ENCODE data around the gene HACD3.
A peak's percentile ranks its signal among the peaks of the same experiment; 100 is the strongest.
"Not testable (repeated sequence)": the region's sequence is repeated elsewhere in the genome, so short reads cannot be mapped to it uniquely, and the experiment has no call there.

The HACD3 gene

GRCh38 chr15:65530318-65531111 is at the start of gene HACD3:
Gene HACD3, plus strand, starts transcription at chr15:65530463. Its CDS starts 169 bp downstream, at chr15:65530632.
- peak; percentile 43 for DNase-seq

DNA sequence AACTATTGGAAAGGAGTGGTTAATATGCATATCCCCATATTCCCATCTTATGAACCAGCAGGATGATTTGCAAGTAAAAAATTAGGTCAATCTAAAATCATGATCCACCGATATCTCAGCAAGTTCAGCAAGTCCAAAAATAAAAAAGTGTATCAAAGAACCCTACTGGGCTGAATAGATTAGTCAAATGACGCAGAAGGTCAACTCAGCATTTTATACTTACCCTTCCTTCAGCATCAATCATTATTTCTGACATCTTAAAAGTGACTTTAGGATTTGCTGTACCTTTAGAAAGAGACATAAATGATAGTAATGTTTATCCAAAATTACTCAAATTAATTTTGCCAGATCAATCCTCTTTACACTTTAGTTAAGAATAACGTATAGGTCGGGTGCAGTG is 45.4 kb upstream of the HACD3 start:
- no peak for DNase-seq

DNA sequence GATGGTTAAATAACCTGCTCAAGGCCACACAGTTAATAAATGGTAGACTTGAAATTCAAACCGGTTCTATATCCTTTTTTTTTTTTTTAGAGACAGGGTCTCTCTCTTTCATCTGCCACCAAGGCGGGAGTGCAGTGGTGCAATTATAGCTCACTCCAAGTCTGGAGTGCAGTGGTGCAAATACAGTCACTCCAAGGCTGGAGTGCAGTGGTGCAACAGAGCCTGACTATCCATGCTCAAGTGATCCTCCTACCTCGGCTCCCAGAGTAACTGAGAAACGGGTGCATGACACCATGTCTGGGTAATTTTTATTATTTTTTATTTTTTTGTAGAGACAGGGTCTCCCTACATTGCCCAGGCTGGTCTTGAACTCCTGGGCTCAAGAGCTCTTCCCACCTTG is 36.2 kb upstream of the HACD3 start:
- DNase-seq = no peak

- no peak for DNase-seq
Observed at GRCh38 chr15:65509321-65509720, 20.9 kb upstream of the HACD3 start.

DNA sequence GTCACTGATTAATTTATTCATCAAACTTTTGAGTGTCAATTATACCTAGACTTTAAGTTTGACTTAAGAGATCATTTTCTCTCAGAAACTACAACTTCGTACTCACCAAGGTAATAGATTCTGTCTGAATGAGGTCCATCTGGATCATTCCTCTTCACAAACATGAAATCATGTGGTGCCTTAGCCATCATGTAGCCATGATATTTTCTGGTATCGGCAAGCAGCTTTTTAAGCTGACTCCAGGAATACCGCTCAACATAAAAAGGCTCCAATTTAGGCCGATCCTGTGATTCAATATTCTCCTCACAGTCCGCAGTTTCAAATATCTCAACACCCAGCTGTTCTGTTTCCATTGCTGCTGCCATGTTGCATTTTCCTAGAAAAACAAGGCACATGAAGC is 18.1 kb upstream of the HACD3 start:
- DNase-seq = no peak

GRCh38 chr15:65512807-65513416 is 17.4 kb upstream of the HACD3 start:
- no peak for DNase-seq

GRCh38 chr15:65516997-65517865 is 13.0 kb upstream of the HACD3 start, which contains the start of gene DPP8:
Gene DPP8, minus strand, starts transcription at chr15:65517689. Its CDS starts 5,136 bp downstream, at chr15:65512553.
- DNase-seq = peak; percentile 65

- DNase-seq = no peak
Observed at GRCh38 chr15:65517866-65518207, 12.4 kb upstream of the HACD3 start.

DNA sequence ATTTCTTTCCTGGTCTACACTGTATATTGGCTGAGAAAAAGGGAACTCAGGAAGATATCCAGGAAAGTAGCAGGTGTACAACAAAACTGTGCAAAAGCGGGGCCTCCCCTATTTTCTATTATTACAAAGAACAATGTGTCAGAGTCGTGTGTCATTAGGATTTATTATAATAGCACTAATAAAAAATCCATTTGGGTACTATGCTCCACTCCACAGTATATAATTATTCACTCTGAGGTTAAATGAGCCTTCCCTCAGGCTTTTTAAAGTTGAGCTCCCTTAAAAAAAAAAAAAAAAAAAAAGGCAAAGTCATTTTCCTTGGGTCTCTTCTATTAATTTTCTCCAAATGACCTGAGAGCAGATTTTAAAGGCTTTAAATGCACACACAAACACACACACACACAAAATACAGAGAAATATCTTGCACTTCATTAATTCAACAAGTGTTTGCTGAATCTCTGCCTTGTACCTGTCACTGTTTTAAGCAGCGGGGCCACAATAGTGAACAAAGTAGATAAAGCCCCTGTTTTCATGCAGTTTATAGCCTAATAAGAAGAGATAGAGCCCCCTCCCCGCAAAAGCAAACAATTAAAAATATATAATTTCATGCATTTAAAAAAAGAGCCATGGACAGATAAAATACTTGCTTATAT is 11.5 kb upstream of the HACD3 start:
- no peak for DNase-seq

DNA sequence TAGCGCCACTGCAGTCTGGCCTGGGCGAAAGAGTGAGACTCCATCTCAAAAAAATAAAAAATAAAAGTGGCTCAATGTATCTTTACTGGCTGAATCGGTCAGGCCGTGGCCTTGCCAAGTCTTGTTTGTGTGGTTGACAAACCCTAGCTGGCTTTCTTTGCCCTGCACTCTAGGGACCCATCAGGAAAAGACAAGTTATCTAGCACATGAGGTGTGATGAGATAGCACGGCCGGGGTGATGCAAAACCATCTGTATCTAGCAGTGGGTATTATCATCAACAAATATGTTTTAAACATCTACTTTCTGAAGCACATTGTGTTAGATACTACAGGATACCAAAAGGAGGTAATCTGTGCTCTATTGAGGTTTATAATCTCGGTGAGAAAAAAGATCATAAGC is 8.9 kb upstream of the HACD3 start:
- no peak for DNase-seq

DNA sequence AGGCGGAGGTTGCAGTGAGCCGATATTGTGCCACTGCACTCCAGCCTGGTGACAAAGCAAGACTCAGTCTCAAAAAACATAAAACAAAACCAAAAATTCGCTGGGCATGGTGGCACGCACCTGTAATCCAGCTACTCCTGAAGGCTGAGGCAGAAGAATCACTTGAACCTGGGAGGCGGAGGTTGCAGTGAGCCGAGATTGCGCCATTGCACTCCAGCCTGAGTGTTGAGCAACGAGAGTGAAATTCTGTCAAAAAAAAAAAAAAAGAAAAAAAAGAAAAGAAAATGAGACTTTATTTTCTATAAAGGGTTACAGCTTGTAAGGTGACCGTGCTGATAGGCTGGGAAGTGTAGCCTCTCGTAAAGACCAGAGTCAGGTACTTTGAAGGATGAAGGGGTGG is 6.0 kb upstream of the HACD3 start:
- no peak for DNase-seq

GRCh38 chr15:65525622-65526021 is 4.6 kb upstream of the HACD3 start:
- peak; percentile 5 for DNase-seq

GRCh38 chr15:65528461-65529060 is 1.7 kb upstream of the HACD3 start:
- DNase-seq = no peak

- DNase-seq = no peak
Observed at GRCh38 chr15:65529762-65530317, 423 bp upstream of the HACD3 start.

DNA sequence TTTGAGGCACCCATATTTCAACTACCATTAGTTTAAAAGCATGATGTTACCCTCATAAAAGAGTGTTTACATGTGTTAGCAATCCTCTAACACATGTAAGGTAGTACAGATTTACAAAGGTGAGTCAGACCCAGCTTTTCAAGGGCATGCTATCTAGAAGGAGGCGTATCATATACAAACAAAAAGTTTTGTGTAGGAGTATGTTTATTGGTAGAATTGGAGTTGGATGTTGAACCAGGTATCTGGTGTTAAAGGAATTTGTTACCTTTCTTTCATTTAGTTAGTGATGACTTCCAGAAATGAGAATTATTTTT is 2.4 kb downstream of the HACD3 start:
- no peak for DNase-seq

- no peak for DNase-seq
Observed at GRCh38 chr15:65533057-65533756, 2.9 kb downstream of the HACD3 start.

GRCh38 chr15:65535192-65535591 is 4.9 kb downstream of the HACD3 start:
- no peak for DNase-seq

DNA sequence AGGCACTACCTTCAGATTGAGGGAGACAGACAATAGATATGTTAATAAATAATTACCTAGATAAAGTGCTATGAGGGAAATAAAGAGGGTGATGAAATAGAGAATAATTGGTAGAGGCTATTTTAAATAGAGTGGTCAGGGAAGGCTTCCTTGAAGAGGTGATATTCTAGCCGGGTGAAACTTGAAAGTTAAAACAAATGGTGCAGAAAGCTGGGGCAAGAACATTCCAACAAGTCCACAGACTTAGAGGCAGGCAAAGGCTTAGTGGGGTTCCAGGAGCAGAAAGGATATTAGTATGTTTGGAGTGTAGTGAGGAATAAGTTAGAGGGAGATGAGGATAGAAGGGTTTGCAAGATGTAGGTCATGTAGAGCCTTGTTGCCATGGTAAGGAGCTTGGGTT is 10.1 kb downstream of the HACD3 start:
- DNase-seq = no peak

GRCh38 chr15:65541231-65541820 is 11.1 kb downstream of the HACD3 start:
- no peak for DNase-seq

GRCh38 chr15:65547841-65548240 is 17.6 kb downstream of the HACD3 start:
- no peak for DNase-seq

GRCh38 chr15:65549288-65549687 is 19.0 kb downstream of the HACD3 start:
- DNase-seq = not testable (repeated sequence)

All from DMS153 (cell line).